ENCODE data around the gene C11orf21. TPM values are rescaled to one million over a fixed set of nuclear protein-coding genes. Genes with fewer than 3 reads are reported as not detected.

C11orf21 gene
- total RNA-seq, 1 experiment from 2014 or later, result 0.09 TPM

GRCh38 chr11:2302306-2302895, 683 bp upstream of the C11orf21 start:
- no peak for DNase-seq
- H3K36me3 ChIP-seq (ENCODE audit: control insufficient read depth, insufficient read depth, low read length), result no peaks in the 10 kb centered on the region
- no peak overlapping the region for H3K4me3 ChIP-seq (ENCODE audit: low read depth, low read length)
- Mint-ChIP-seq H3K4me3 (ENCODE audit: unreplicated experiment) (no peak overlapping the region), H3K4me1 (ENCODE audit: low read depth, unreplicated experiment) (peaks cover 7% of the 10 kb centered on the region), H3K9me3 (ENCODE audit: unreplicated experiment) (no peaks in the 10 kb centered on the region), H3K27ac (ENCODE audit: unreplicated experiment) (peak overlapping the region; percentile 79), H3K27me3 (ENCODE audit: insufficient read depth, unreplicated experiment) (no peaks in the 10 kb centered on the region), H3K36me3 (ENCODE audit: insufficient read depth, unreplicated experiment) (no peaks in the 10 kb centered on the region)
- no peaks in the 10 kb centered on the region for H3K9me3 ChIP-seq
- TF ChIP-seq CTCF (IDR thresholded peaks at IDR 0.05; ENCODE audit: insufficient read depth in 1 of 2, low read depth in 1 of 2, low read length in 1 of 2, severe bottlenecking in 1 of 2, unreplicated experiment in 1 of 2), result no peak
- intact Hi-C loops (cut with micrococcal nuclease; ENCODE audit: unreplicated experiment), result loop anchor here (2.0 kb wide), 1 partner anchor 34 kb away; no protein-coding TSS in a partner anchor
- H3K4me1 ChIP-seq, result peaks cover 54% of the 10 kb centered on the region
- CTCF ChIA-PET, result interaction anchor here (0.6 to 9.8 kb wide), 2 partner anchors 118 to 1854 kb away, joined by 4 to 128 read pairs; no protein-coding TSS in a partner anchor
- no peaks in the 10 kb centered on the region for H3K27me3 ChIP-seq (replicated peaks; ENCODE audit: control insufficient read depth, insufficient read depth, low read length)
- BruUV-seq (replicated peaks), result no TSS peak
- POLR2A ChIA-PET, result interaction anchor here (1.9 kb wide), 1 partner anchor 75 kb away, joined by 18 read pairs; the partner anchor contains the start of gene CD81

- CTCF ChIA-PET, result interaction anchor here (0.6 to 2.7 kb wide), 5 partner anchors 97 to 240 kb away, joined by 3 to 13 read pairs (median 7); partner anchors contain the start of gene TSSC4
- no TSS peak for BruUV-seq (replicated peaks)
- POLR2A ChIA-PET, result no interaction called here
- H3K4me1 ChIP-seq, result peaks cover 54% of the 10 kb centered on the region
- Mint-ChIP-seq H3K27ac (ENCODE audit: unreplicated experiment) (no peak overlapping the region), H3K36me3 (ENCODE audit: insufficient read depth, unreplicated experiment) (no peaks in the 10 kb centered on the region), H3K9me3 (ENCODE audit: unreplicated experiment) (no peaks in the 10 kb centered on the region), H3K4me3 (ENCODE audit: unreplicated experiment) (no peak overlapping the region), H3K4me1 (ENCODE audit: low read depth, unreplicated experiment) (peaks cover 7% of the 10 kb centered on the region), H3K27me3 (ENCODE audit: insufficient read depth, unreplicated experiment) (no peaks in the 10 kb centered on the region)
- H3K27me3 ChIP-seq (replicated peaks; ENCODE audit: control insufficient read depth, insufficient read depth, low read length), result no peaks in the 10 kb centered on the region
- DNase-seq, result no peak
- intact Hi-C loops (cut with micrococcal nuclease; ENCODE audit: unreplicated experiment), result no loop called here
- no peak for TF ChIP-seq CTCF (IDR thresholded peaks at IDR 0.05; ENCODE audit: insufficient read depth in 1 of 2, low read depth in 1 of 2, low read length in 1 of 2, severe bottlenecking in 1 of 2, unreplicated experiment in 1 of 2)
- no peaks in the 10 kb centered on the region for H3K36me3 ChIP-seq (ENCODE audit: control insufficient read depth, insufficient read depth, low read length)
- no peaks in the 10 kb centered on the region for H3K9me3 ChIP-seq
- no peak overlapping the region for H3K4me3 ChIP-seq (ENCODE audit: low read depth, low read length)
These were observed 635 bp downstream of the C11orf21 start for GRCh38 chr11:2300936-2301630.

- no peaks in the 10 kb centered on the region for H3K9me3 Mint-ChIP-seq (ENCODE audit: unreplicated experiment)
- BruUV-seq (replicated peaks), result no TSS peak
- H3K27me3 Mint-ChIP-seq (ENCODE audit: insufficient read depth, unreplicated experiment), result no peaks in the 10 kb centered on the region
- DNase-seq, result peak in 1 of 2 experiments; percentile 37
- Histone ChIP-seq H3K36me3 (ENCODE audit: control insufficient read depth, insufficient read depth, low read length) (no peaks in the 10 kb centered on the region), H3K9me3 (no peaks in the 10 kb centered on the region), H3K27me3 (replicated peaks; ENCODE audit: control insufficient read depth, insufficient read depth, low read length) (no peaks in the 10 kb centered on the region), H3K4me3 (ENCODE audit: low read depth, low read length) (no peak overlapping the region), H3K4me1 (peaks cover 50% of the 10 kb centered on the region)
- no peak overlapping the region for H3K27ac Mint-ChIP-seq (ENCODE audit: unreplicated experiment)
- POLR2A ChIA-PET, result no interaction called here
- TF ChIP-seq CTCF (IDR thresholded peaks at IDR 0.05; ENCODE audit: insufficient read depth in 1 of 2, low read depth in 1 of 2, low read length in 1 of 2, severe bottlenecking in 1 of 2, unreplicated experiment in 1 of 2), result no peak
- intact Hi-C loops (cut with micrococcal nuclease; ENCODE audit: unreplicated experiment), result no loop called here
- H3K4me3 Mint-ChIP-seq (ENCODE audit: unreplicated experiment), result no peak overlapping the region
- no peaks in the 10 kb centered on the region for H3K36me3 Mint-ChIP-seq (ENCODE audit: insufficient read depth, unreplicated experiment)
- CTCF ChIA-PET, result interaction anchor here (1.5 to 2.7 kb wide), 2 partner anchors 23 to 106 kb away, joined by 7 to 13 read pairs; no protein-coding TSS in a partner anchor
- H3K4me1 Mint-ChIP-seq (ENCODE audit: low read depth, unreplicated experiment), result peaks cover 7% of the 10 kb centered on the region
These were observed 1.3 kb downstream of the C11orf21 start for GRCh38 chr11:2300290-2300935.

Measured in Caco-2 (cell line).